GM12872 (cell line): ENCODE measurements around the gene QRICH1.

Experiments used
- TF ChIP-seq, protein P1 (sequence below): IDR thresholded peaks from 3 replicates; pipeline ENCODE4 v1.5.1; 2011; ENCODE audit warnings: low read depth, mild to moderate bottlenecking, low read length, moderate library complexity; ENCODE audit not compliant: insufficient read depth

QRICH1 gene

DNA sequence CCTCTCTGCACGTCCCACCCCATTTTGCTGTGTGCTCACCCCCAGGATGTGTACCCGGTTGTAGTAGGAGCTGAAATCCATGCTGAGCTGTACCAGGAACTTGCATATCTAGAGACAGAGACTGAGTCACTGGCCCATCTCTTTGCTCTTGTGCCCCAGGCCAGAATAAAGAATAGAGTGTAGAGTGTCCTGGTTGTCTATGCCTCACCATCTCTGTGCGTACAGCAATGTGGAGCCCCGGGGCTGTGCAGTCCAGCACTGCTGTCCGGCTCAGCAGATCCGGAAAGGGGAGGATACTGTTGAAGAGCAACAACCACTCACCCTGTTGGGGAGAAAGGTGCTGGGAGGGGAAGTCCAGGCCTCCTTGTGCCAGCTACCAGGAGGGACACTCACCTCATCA, 78.1 kb downstream of the QRICH1 start:
- TF ChIP-seq, protein P1, sequence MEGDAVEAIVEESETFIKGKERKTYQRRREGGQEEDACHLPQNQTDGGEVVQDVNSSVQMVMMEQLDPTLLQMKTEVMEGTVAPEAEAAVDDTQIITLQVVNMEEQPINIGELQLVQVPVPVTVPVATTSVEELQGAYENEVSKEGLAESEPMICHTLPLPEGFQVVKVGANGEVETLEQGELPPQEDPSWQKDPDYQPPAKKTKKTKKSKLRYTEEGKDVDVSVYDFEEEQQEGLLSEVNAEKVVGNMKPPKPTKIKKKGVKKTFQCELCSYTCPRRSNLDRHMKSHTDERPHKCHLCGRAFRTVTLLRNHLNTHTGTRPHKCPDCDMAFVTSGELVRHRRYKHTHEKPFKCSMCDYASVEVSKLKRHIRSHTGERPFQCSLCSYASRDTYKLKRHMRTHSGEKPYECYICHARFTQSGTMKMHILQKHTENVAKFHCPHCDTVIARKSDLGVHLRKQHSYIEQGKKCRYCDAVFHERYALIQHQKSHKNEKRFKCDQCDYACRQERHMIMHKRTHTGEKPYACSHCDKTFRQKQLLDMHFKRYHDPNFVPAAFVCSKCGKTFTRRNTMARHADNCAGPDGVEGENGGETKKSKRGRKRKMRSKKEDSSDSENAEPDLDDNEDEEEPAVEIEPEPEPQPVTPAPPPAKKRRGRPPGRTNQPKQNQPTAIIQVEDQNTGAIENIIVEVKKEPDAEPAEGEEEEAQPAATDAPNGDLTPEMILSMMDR = no peak

DNA sequence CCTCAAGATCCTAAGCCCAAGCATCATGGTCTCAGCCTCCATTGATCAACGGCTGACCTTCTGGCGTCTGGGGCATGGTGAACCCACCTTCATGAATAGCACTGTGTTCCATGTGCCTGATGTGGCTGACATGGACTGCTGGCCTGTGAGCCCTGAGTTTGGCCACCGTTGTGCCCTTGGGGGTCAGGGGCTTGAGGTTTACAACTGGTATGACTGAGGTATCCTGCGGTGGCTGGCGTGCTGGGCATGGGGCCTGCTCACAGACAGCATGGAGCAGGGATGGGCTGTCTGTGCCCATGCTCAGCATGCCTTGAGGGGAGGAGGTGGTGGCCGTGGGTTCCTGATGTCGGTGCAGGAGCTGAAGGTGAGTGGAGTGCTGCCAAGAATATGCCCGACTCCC, 78.8 kb downstream of the QRICH1 start:
- TF ChIP-seq, protein P1 = no peak

DNA sequence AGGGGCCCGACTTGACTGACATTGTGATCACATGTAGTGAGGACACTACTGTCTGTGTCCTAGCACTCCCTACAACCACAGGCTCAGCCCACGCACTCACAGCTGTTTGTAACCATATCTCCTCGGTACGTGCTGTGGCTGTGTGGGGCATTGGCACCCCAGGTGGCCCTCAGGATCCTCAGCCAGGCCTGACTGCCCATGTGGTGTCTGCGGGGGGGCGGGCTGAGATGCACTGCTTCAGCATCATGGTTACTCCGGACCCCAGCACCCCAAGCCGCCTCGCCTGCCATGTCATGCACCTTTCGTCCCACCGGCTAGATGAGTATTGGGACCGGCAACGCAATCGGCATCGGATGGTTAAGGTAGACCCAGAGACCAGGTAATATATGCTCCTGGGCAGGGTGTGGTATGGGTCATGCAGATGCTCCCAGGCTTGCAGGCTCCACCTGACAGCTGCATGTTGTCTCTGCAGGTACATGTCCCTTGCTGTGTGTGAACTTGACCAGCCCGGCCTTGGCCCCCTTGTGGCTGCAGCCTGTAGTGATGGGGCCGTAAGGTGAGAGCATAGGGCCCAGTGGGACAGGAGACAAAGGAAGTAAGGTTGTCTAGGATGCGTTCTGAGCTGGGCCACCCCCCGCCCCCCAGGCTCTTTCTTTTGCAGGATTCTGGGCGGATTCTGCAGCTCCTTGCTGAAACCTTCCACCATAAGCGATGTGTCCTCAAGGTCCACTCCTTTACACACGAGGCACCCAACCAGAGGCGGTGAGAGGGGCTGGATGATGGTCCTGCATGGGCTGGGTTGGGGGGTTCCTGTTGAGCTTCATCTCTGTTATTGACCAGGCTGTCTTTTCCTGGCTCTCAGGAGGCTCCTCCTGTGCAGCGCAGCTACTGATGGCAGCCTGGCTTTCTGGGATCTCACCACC, 79.9 kb downstream of the QRICH1 start:
- TF ChIP-seq, protein P1 = peak; percentile 84

DNA sequence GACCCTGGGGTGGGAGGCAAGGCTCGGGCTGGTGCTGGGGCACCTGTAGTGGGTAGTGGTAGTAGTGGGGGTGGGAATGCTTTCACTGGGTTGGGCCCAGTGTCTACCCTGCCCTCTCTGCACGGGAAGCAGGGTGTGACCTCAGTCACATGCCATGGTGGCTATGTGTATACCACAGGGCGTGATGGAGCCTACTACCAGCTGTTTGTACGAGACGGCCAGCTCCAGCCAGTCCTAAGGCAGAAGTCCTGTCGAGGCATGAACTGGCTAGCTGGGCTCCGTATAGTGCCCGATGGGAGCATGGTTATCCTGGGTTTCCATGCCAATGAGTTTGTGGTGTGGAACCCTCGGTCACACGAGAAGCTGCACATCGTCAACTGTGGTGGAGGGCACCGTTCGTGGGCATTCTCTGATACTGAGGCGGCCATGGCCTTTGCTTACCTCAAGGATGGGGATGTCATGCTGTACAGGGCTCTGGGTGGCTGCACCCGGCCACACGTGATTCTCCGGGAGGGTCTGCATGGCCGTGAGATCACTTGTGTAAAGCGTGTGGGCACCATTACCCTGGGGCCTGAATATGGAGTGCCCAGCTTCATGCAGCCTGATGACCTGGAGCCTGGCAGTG, 80.6 kb downstream of the QRICH1 start:
- TF ChIP-seq, protein P1 = no peak

DNA sequence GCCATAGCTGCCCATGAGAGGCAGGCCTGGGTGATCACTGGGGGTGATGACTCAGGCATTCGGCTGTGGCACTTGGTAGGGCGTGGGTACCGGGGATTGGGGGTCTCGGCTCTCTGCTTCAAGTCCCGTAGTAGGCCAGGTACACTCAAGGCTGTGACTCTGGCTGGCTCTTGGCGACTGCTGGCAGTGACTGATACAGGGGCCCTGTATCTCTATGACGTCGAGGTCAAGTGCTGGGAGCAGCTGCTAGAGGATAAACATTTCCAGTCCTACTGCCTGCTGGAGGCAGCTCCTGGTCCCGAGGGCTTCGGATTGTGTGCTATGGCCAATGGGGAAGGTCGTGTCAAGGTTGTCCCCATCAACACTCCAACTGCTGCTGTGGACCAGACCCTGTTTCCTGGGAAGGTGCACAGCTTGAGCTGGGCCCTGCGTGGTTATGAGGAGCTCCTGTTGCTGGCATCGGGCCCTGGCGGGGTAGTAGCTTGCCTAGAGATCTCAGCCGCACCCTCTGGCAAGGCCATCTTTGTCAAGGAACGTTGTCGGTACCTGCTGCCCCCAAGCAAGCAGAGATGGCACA, 81.3 kb downstream of the QRICH1 start:
- TF ChIP-seq, protein P1 = no peak

DNA sequence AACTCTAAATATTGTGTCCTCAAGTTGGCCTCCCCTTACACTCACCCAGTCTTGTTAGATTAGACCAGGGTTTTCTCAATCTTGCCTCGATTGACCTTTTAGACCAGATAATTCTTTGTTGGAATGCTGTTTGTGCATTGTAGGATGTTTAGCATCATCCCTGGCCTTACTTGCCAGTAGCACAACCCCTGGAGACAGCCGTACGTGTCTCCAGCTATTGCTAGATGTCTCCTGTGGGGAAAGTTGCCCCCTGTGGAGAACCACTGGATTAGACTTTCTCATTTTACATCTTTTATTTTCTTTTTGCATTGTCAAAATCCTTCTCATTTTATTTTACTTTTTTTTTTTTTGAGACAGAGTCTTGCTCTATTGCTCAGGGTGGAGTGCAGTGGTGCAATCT, 84.5 kb downstream of the QRICH1 start:
- TF ChIP-seq, protein P1 = no peak

DNA sequence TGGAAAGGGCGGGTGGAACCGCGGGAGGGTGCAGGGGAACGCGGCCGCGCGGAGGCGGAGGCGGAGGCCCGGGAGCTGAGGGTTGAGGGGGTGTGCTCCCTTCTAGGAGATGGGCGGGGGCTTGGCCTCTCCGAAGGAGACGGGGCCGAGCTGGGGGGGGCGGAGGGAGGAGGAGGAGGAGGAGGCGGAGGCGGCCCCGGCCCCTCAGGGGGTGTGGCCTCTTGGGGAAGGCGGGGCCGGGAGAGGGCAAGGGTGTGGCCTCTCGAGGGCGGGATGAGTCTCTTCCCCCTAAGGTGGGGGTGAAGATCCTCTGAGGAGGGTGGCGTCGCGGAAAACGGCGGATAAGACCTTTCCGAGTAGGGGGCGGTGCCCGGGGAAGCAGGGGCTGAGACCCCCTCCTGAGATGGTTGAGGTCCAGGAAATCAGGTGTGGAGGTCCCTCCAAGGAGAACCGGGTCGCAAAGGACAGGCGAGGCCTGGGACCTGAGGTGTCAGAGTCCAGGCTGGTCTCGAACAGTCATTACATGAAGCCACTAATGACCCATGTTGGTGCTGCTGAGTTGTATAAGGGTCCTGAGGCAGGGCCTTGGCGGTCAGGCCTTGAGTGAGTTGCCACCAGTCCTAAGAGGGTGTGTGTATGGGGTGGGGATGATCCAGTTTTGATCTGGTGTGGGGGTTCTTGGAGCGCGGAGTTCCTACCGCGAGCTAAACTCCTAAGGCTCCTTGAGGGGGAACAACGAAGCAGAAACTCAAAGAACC, 85.9 kb downstream of the QRICH1 start:
- TF ChIP-seq, protein P1 = no peak
